AG09309 (cell line): ENCODE measurements around the gene COL13A1.

Experiments
- DNase-seq: peaks from one replicate; pipeline ENCODE4 v3.0.0-alpha.2; 2010; ENCODE audit warnings: low read depth
- H3K4me3 ChIP-seq: 2 replicates; pipeline ENCODE4 v1.5.1; 2011; ENCODE audit warnings: mild to moderate bottlenecking, low read depth, low read length, moderate library complexity; ENCODE audit not compliant: control insufficient read depth
- CTCF ChIP-seq: IDR thresholded peaks from 2 replicates; pipeline ENCODE4 v1.5.1; 2011; ENCODE audit warnings: mild to moderate bottlenecking, low read depth, low read length, inconsistent platforms; ENCODE audit not compliant: insufficient read depth, control insufficient read depth; ENCODE audit errors: missing control alignments

COL13A1 gene

DNA sequence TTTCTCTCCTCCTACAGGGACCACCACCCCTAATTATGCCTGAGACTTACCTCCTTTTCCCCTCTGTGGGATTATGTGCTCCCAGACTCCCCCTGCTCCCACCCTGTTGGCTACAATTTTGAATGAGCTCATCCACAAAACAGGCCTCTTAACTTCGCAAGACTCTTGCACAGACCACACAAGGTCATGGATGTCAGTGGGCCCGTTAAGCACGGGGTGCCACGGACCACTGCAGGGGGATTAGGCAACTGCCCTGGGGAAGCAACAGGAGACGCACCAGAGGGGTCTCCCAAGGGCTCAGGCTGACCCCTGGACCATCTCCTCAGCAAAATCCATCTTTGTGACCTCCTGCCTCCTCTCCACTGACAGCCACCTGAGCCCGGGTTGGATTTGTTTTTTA lies 42.1 kb upstream of the COL13A1 start:
- no peak for TF ChIP-seq CTCF
- no peak overlapping the region for H3K4me3 ChIP-seq
- no peak for DNase-seq

DNA sequence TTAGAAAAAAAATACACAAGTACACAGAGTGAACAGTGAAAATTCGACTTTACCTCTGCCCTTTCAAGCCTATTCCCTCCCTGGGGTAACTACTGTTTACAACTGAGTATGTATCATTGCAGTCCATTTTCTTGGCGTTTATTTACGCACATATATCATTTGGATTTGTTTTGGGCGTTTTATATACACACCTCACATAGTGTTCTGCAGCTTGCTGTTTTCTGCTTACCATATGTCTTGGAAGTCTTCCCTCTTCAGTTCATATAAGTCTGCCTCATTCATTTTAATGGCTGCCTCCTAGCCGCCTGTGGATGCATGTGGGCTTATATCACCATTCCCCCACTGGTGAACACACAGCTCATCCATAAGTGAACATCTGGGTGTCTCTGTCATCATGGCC lies 41.6 kb upstream of the COL13A1 start:
- no peak overlapping the region for H3K4me3 ChIP-seq
- DNase-seq = no peak
- TF ChIP-seq CTCF = no peak

- no peak for DNase-seq
- H3K4me3 ChIP-seq = no peak overlapping the region
- no peak for TF ChIP-seq CTCF
Measured at GRCh38 chr10:69761320-69761719, 40.4 kb upstream of the COL13A1 start.

- TF ChIP-seq CTCF = no peak
- no peak for DNase-seq
- H3K4me3 ChIP-seq = no peak overlapping the region
Measured at GRCh38 chr10:69766161-69766910, 35.4 kb upstream of the COL13A1 start.

DNA sequence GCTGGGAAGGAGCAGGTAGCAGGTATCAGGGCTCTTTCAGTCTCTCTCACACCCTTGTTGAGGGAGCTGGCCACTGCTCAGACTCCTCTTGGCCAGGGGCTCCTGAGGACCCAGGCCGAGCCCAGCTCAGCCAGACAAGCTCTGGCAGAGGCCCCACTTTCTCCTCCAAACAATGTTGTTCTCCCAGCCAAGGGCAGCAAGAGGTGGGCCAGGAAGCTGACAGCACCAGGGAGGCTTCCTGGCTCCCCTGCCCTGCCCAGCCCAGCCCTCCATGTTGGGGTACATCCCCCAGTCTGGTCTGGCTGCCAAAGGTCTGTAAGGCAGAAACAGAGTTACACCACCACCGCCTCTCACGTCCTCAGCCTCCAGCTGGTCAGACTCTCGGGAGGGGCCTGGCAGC lies 33.9 kb upstream of the COL13A1 start:
- TF ChIP-seq CTCF = no peak
- DNase-seq = no peak
- H3K4me3 ChIP-seq = no peak overlapping the region

- no peak for TF ChIP-seq CTCF
- H3K4me3 ChIP-seq = no peak overlapping the region
- DNase-seq = no peak
Measured at GRCh38 chr10:69768386-69768785, 33.3 kb upstream of the COL13A1 start.
